Activated CD8-positive, alpha-beta memory T cell treated with anti-CD3 and anti-CD28 coated beads, Interleukin-2, amount 50 U/mL, for 24 hours (primary cell): Measurements from ENCODE around the gene CACNA2D1.

Experiments used
- DNase-seq: peaks from one replicate; pipeline ENCODE4 v3.0.0-alpha.2; 2020; ENCODE audit errors: extremely low read depth

CACNA2D1 gene

DNA sequence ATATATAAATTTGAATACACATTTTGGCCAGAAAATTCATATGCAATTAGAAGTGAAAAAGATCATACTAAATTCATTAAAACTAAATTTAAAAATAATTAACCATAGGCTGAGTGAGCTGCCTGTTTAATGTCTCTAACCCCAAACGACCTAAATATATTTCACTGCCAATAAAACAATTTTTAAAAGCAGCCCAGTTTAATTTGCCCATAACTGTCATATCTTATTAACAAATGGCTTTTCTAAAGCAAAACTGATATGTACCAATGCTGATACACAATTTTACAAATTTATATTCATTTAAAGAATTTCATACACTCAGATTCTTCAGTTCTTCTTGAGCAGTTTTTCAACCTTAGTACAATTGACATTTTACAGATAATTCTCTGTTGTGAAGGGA is 99.9 kb downstream of the CACNA2D1 start:
- no peak for DNase-seq

DNA sequence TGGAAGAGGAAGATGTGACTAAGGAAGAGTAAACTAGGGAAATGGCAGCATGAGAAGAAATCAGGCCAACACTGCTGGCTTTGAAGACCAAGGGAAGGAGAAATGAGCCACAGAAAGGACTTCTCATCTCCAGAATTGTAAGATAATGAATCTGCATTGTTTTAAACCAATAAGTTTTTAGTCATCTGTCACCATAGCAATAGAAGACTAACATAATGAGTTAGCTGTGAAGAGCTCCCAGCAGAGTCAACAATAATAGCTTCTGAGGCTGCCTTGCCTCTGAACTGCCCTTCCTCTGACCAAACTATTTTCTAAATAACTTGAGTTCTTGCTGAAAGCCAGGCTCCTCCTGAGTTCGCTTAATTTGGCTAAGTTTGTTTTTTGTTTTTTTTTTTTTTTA is 103.6 kb downstream of the CACNA2D1 start:
- no peak for DNase-seq

DNA sequence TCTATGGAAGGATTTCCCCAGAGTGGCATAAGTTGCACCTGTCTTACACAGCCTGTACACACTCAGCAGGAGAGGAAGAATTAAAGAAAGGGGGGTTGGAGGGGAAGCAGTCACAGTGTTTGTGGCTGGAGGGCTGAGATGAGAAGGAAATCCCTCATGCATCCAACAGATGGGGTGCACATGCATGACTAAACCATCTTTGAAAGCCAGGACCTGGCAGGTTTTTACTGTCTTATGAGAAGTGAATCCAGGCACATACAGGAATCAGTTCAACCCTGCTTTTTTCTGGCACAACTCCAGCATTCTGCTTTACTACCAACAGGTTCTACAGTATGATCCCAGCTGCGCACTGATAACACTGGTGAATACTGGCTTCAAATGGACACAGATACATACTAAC is 107.7 kb downstream of the CACNA2D1 start:
- DNase-seq: no peak

- no peak for DNase-seq
Observed at GRCh38 chr7:82335001-82335400, 108.6 kb downstream of the CACNA2D1 start.

DNA sequence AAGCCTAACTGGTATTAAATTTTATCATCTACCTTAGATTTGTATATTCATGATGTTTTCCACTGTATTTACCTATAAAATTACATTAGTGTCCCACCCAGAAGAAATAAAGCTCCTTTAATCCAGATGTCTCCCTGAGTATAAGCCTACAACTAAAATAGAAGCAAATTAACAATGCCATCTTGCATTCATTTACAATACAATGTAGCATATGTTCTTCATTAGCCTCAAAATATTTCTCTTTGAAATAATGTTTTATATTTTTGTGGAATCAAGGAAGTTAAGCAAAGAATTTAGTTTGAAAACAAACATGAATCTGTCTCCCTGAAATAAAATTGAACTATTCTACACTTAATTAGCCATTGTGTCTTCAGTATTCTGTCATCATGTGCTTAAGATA is 112.3 kb downstream of the CACNA2D1 start:
- DNase-seq: no peak

GRCh38 chr7:82330706-82331215 is 112.8 kb downstream of the CACNA2D1 start:
- no peak for DNase-seq

DNA sequence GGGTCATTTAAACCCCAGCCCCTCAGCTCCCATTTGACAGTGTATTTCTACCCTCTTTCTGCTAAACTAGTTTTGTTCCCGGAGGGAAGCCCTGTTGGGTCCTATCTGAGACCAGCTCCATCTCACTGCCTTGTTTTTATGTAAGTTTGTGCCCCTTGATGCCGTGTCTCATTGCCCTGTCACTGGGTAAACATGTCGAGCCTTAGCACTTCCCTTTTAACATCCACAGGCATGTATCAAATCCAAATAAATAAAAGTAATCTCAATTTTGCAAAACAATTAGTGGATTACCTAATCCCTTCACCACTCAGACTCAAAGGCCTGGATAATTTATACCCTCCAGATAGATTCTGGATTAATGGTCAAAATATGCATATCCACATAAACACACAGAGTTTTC is 115.7 kb downstream of the CACNA2D1 start:
- DNase-seq: no peak

DNA sequence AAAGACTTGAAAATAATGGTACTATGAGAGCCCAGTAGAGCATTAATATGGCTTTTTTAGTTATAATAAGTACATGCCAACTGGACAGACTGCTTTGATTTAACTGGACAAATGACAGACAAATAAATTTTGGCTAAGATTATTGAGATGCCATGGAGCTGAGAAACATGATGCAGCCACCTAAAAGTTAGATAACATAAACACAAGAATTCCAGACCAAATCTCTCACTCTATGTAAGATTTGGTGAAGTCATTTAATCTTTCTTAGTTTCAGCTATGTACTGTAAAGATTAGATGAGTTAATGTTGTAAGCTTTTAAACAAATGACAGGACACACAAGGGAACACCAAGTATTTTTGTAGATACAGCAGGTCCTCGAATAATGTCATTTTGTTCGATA is 118.2 kb downstream of the CACNA2D1 start:
- DNase-seq: no peak

GRCh38 chr7:82323806-82324205 is 119.8 kb downstream of the CACNA2D1 start:
- DNase-seq: no peak

- no peak for DNase-seq
Observed at GRCh38 chr7:82319674-82320118, 123.9 kb downstream of the CACNA2D1 start.

DNA sequence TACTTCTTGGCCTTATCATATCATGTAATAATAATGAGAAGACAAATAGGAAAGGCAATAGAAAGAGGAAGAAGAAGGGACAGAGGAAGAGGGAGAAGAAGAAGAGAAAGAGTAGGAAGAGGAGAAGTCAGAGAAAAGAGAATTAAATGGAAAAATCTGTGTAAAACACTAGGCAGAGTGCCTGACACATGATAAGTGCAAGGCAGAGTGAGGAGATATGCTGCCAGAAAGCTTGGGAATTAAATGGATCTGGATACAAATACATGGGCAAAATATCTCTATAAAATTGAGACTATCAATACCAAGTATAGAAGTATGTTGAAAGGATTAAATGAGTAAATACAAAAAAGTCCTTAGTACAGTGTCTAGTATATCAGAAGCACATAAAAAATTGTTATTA is 124.8 kb downstream of the CACNA2D1 start:
- DNase-seq: no peak

- DNase-seq: no peak
Observed at GRCh38 chr7:82317760-82318159, 125.8 kb downstream of the CACNA2D1 start.

DNA sequence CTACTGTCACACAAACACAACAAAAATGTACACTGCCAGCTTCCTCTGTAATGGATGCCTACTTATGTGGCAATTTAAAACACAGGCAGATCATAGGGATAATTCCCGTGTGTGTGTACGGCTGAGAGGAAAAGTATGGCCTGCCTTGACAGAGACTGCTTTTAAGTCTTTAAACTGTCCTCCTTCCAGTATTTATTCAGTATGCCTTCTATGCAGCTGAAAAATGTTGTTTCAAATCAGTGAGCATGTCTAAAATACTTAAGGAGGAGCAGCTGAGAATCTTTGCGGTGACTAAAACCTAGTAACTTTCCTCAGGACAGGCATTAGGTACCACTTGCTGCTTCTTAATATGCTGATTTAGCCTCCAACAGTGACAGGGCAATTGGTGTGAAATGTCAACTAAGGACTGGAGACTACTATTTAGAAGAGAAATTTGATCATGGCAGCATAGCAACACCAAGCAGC is 126.3 kb downstream of the CACNA2D1 start:
- DNase-seq: no peak

GRCh38 chr7:82313269-82313668 is 130.3 kb downstream of the CACNA2D1 start:
- DNase-seq: no peak

DNA sequence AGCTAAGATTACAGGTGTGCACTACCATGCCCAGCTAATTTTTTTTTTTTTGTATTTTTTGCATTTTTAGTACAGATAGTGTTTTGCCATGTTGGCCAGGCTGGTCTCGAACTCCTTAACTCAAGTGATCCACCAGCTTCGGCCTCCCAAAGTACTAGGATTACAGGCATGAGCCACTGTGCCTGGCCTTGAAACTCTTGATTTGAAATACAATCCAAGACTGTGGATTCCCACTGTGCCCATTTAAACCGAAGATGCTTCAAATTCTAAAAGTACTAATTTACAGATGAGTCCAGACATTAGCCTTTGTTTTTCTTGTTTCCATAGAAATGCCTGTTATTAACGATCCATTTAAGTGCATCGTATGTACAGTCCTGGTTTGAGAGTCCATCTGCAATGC is 130.9 kb downstream of the CACNA2D1 start:
- DNase-seq: no peak

DNA sequence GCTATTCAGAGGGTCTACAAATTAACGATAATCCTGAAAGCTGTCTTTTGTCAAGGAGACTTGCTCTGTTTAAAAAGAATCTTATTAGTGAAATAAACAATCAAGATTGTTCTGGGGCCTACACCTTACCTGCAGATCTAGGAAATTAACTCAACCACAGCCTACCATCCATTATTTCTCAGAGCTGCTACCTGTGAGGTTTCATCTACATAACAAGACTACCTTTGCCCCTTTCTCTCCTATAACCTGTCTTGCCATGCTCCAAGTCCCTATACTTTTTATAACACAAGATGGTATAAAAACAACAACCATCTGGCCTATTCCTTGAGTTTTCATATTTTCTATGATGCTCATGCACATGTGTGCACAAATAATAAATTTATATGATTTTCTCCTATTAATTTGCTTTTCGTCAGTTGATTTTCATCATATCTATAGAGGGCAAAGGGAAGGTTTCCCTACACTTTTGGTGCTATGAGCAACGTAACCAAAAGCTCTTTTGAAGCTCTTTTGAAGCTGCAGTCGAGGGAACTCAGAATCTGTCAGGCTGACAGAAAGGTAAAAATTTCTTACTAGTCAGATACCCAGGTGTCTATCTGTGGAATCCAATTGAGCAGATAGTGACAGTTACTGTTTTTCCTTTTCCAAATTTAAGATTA is 138.1 kb downstream of the CACNA2D1 start:
- DNase-seq: no peak

GRCh38 chr7:82294865-82295264 is 148.7 kb downstream of the CACNA2D1 start:
- DNase-seq: no peak

- no peak for DNase-seq
Observed at GRCh38 chr7:82294382-82294784, 149.2 kb downstream of the CACNA2D1 start.

GRCh38 chr7:82293467-82293866 is 150.1 kb downstream of the CACNA2D1 start:
- no peak for DNase-seq

DNA sequence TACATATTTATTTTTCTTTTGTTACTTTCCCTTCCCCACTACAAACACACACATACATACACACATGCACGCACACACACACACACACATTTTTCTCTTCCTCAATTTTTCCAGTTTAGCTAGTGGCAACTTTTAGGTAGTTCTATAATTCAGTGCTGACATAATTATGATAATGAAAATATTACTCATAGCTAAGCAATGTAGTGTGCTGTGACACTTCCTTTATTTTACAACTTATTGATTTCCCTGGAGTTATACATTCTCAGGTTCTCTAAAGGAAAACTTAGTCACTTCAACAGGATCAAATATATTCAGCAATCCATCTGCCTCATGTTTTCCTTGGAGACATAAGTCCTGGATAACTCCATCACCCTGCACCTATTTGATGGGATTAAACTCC is 151.6 kb downstream of the CACNA2D1 start:
- no peak for DNase-seq

GRCh38 chr7:82289889-82290288 is 153.7 kb downstream of the CACNA2D1 start:
- no peak for DNase-seq

GRCh38 chr7:82289152-82289535 is 154.4 kb downstream of the CACNA2D1 start:
- no peak for DNase-seq

- no peak for DNase-seq
Observed at GRCh38 chr7:82286798-82287140, 156.8 kb downstream of the CACNA2D1 start.
